PC-9 (cell line): ENCODE results near the gene EEPD1. TPM values are rescaled to one million over a fixed set of nuclear protein-coding genes. Genes with fewer than 3 reads are reported as not detected.

Experiments
- BruUV-seq: library from RNA; stranded (reverse); fragments of 400-500 nt; replicated peaks from 2 replicates; lab custom pipeline; 2021; lab: Mats Ljungman, UMichigan
- CTCF ChIA-PET: fragments of 300-600 bp; sonication (Branson Sonifier 250); formaldehyde crosslinking; loops from one replicate; lab custom pipeline; 2022; ENCODE audit warnings: antibody characterized with exemption; lab: Charles Lee
- POLR2A ChIA-PET: fragments of 300-600 bp; sonication (Branson Sonifier 250); formaldehyde crosslinking; loops from one replicate; lab custom pipeline; 2022; ENCODE audit warnings: antibody characterized with exemption; ENCODE audit not compliant: unreplicated experiment; lab: Charles Lee
- DNase-seq, 2 experiments: peaks; one replicate each; pipeline versions ENCODE4 v3.0.0 to v3.0.0-alpha.2; 2015 to 2022; ENCODE audit warnings: mixed read lengths in 1 of 2
- H2AFZ ChIP-seq: fragments of 200-600 bp; sonication (generic); 2 replicates; pipeline ENCODE4 v1.8.1; 2017; ENCODE audit warnings: antibody characterized with exemption
- H3F3A ChIP-seq: fragments of 200-600 bp; sonication (generic); 2 replicates; pipeline ENCODE4 v1.8.1; 2017; ENCODE audit warnings: antibody characterized with exemption, mild to moderate bottlenecking, low read depth; ENCODE audit not compliant: insufficient read depth
- H3K27ac ChIP-seq: fragments of 200-600 bp; sonication (generic); 2 replicates; pipeline ENCODE4 v1.6.1; 2016; ENCODE audit warnings: mixed run types
- H3K27me3 ChIP-seq: fragments of 200-600 bp; sonication (generic); 2 replicates; pipeline ENCODE4 v1.6.1; 2016; ENCODE audit warnings: low read depth, mixed run types; ENCODE audit not compliant: insufficient read depth
- H3K36me3 ChIP-seq: fragments of 200-600 bp; sonication (generic); 2 replicates; pipeline ENCODE4 v1.6.1; 2016; ENCODE audit warnings: low read depth, mixed run types
- H3K4me1 ChIP-seq: fragments of 200-600 bp; sonication (generic); replicated peaks from 2 replicates; pipeline ENCODE4 v1.6.1; 2016; ENCODE audit warnings: mixed run types; ENCODE audit not compliant: insufficient read depth
- H3K4me2 ChIP-seq: fragments of 200-600 bp; sonication (generic); 2 replicates; pipeline ENCODE4 v1.6.1; 2017; ENCODE audit warnings: mixed run types
- H3K4me3 ChIP-seq: fragments of 200-600 bp; sonication (generic); 2 replicates; pipeline ENCODE4 v1.6.1; 2016; ENCODE audit warnings: mixed run types
- H3K79me2 ChIP-seq: fragments of 200-600 bp; sonication (generic); 2 replicates; pipeline ENCODE4 v1.6.1; 2017; ENCODE audit warnings: low read depth, mixed run types
- H3K9me2 ChIP-seq: fragments of 200-600 bp; sonication (generic); 2 replicates; pipeline ENCODE4 v1.8.1; 2017; ENCODE audit warnings: mild to moderate bottlenecking; ENCODE audit not compliant: insufficient read depth
- H3K9me3 ChIP-seq: fragments of 200-600 bp; sonication (generic); 2 replicates; pipeline ENCODE4 v1.8.1; 2016; ENCODE audit warnings: low read depth; ENCODE audit not compliant: insufficient read depth
- H4K20me1 ChIP-seq: fragments of 200-600 bp; sonication (generic); 2 replicates; pipeline ENCODE4 v1.8.1; 2017; ENCODE audit not compliant: insufficient read depth
- EZH2 ChIP-seq: fragments of 200-600 bp; sonication (generic); IDR thresholded peaks from 2 replicates; pipeline ENCODE4 v1.8.0; 2017; ENCODE audit warnings: antibody characterized with exemption, low read depth
- intact Hi-C: fragments of 100-400 bp; cut with micrococcal nuclease; formaldehyde crosslinking; loops from one replicate; pipeline ENCODE4 v1.10.0; 2022; ENCODE audit not compliant: unreplicated experiment
- total RNA-seq: library from RNA; stranded (reverse); gene quantifications from 2 replicates; pipeline ENCODE4 v1.2.3, GENCODE V29; 2021
- TF ChIP-seq, protein P1 (sequence below): fragments of 200-600 bp; sonication (generic); conservative IDR thresholded peaks from 2 replicates; pipeline ENCODE4 v1.6.1; 2017; ENCODE audit warnings: mixed run types, antibody characterized with exemption, mild to moderate bottlenecking, moderate library complexity

Gene EEPD1
- total RNA-seq, 1 experiment from 2014 or later, result 6.0 TPM

DNA sequence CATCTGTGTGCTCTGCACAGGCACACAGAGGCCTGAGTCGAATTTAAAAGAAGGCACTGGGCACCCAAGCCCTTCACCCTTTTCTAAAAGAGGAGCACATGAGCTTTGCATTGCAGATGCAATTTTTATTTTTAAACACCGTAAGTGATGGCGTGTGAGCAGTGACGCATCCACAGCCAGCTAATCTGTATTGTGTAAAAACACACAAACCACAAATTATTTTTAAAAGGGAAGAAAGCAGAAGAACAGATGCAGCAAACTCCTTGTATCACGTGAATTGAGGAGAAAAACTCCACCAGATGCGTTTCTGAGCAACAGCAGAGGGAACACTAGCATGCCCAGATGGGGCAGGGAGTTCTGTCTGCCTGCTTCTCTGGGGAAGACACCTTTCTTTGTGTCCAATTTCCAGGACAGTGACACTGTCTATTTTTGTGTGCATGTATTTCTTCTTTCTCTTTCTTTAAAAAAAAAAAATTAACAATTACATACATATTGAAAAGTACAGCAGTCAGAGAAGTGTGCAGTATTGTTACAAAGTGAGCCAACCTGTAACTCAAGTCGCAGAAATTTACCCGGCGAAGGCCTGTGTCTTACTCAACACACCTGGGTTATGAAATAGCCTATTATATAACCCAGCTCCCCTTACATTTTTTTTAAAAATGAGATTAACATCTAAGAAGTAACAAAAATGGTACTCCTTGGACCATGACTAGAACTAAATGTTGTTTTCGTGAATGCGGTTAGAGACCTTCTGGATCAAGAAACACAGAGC lies 39.2 kb downstream of the EEPD1 start:
- H3K4me1 ChIP-seq, result peaks cover 25% of the 10 kb centered on the region
- no peaks in the 10 kb centered on the region for H3K9me3 ChIP-seq
- intact Hi-C loops, result no loop called here
- H4K20me1 ChIP-seq, result no peaks in the 10 kb centered on the region
- TF ChIP-seq, protein P1, sequence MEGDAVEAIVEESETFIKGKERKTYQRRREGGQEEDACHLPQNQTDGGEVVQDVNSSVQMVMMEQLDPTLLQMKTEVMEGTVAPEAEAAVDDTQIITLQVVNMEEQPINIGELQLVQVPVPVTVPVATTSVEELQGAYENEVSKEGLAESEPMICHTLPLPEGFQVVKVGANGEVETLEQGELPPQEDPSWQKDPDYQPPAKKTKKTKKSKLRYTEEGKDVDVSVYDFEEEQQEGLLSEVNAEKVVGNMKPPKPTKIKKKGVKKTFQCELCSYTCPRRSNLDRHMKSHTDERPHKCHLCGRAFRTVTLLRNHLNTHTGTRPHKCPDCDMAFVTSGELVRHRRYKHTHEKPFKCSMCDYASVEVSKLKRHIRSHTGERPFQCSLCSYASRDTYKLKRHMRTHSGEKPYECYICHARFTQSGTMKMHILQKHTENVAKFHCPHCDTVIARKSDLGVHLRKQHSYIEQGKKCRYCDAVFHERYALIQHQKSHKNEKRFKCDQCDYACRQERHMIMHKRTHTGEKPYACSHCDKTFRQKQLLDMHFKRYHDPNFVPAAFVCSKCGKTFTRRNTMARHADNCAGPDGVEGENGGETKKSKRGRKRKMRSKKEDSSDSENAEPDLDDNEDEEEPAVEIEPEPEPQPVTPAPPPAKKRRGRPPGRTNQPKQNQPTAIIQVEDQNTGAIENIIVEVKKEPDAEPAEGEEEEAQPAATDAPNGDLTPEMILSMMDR, result no peak
- no peak for TF ChIP-seq EZH2
- H3K36me3 ChIP-seq, result no peaks in the 10 kb centered on the region
- H3K9me2 ChIP-seq, result no peaks in the 10 kb centered on the region
- CTCF ChIA-PET, result interaction anchor here (0.7 kb wide), 1 partner anchor 101 kb away, joined by 3 read pairs; no protein-coding TSS in a partner anchor
- no peak overlapping the region for H2AFZ ChIP-seq
- no peaks in the 10 kb centered on the region for H3K79me2 ChIP-seq
- H3F3A ChIP-seq, result peaks cover 12% of the 10 kb centered on the region; the same call in 1 of the 2 replicates
- no TSS peak for BruUV-seq
- no peak overlapping the region for H3K27ac ChIP-seq
- DNase-seq, result no peak
- H3K27me3 ChIP-seq, result no peaks in the 10 kb centered on the region
- H3K4me3 ChIP-seq, result no peak overlapping the region
- no peak overlapping the region for H3K4me2 ChIP-seq
- POLR2A ChIA-PET, result interaction anchor here (0.6 kb wide), 1 partner anchor 9 kb away, joined by 3 read pairs; no protein-coding TSS in a partner anchor

GRCh38 chr7:36192877-36193276 lies 39.8 kb downstream of the EEPD1 start:
- no peak overlapping the region for H3K4me3 ChIP-seq
- no peak for DNase-seq
- no TSS peak for BruUV-seq
- H3F3A ChIP-seq, result peaks cover 12% of the 10 kb centered on the region; the same call in 1 of the 2 replicates
- H3K4me2 ChIP-seq, result no peak overlapping the region
- no peak overlapping the region for H3K27ac ChIP-seq
- H3K79me2 ChIP-seq, result no peaks in the 10 kb centered on the region
- no peaks in the 10 kb centered on the region for H4K20me1 ChIP-seq
- ChIA-PET POLR2A (no interaction called here), CTCF (interaction anchor here (0.7 kb wide), 1 partner anchor 101 kb away, joined by 3 read pairs; no protein-coding TSS in a partner anchor)
- no peaks in the 10 kb centered on the region for H3K27me3 ChIP-seq
- H3K36me3 ChIP-seq, result no peaks in the 10 kb centered on the region
- peaks cover 25% of the 10 kb centered on the region for H3K4me1 ChIP-seq
- intact Hi-C loops, result no loop called here
- H3K9me2 ChIP-seq, result no peaks in the 10 kb centered on the region
- TF ChIP-seq, protein P1, result no peak
- TF ChIP-seq EZH2, result no peak
- no peaks in the 10 kb centered on the region for H3K9me3 ChIP-seq
- no peak overlapping the region for H2AFZ ChIP-seq

- H3K4me2 ChIP-seq, result no peak overlapping the region
- POLR2A ChIA-PET, result no interaction called here
- H4K20me1 ChIP-seq, result no peaks in the 10 kb centered on the region
- 0 out of 2 replicates have a peak, but pooled peaks cover 3% of the 10 kb centered on the region for H3K79me2 ChIP-seq
- CTCF ChIA-PET, result interaction anchor here (0.9 kb wide), 1 partner anchor 9 kb away, joined by 3 read pairs; no protein-coding TSS in a partner anchor
- no peaks in the 10 kb centered on the region for H3K9me3 ChIP-seq
- no peak for DNase-seq
- no TSS peak for BruUV-seq
- no peak overlapping the region for H3K4me3 ChIP-seq
- H3K27me3 ChIP-seq, result no peaks in the 10 kb centered on the region
- intact Hi-C loops, result no loop called here
- no peaks in the 10 kb centered on the region for H3K9me2 ChIP-seq
- TF ChIP-seq, protein P1, result no peak
- TF ChIP-seq EZH2, result no peak
- peaks cover 18% of the 10 kb centered on the region; the same call in 1 of the 2 replicates for H3F3A ChIP-seq
- no peak overlapping the region for H2AFZ ChIP-seq
- no peak overlapping the region for H3K27ac ChIP-seq
- H3K36me3 ChIP-seq, result no peaks in the 10 kb centered on the region
- H3K4me1 ChIP-seq, result peaks cover 23% of the 10 kb centered on the region
Observed at GRCh38 chr7:36198854-36199266, 45.8 kb downstream of the EEPD1 start.
